ENCODE results near the gene METTL26. TPM values are rescaled to one million over a fixed set of nuclear protein-coding genes. Genes with fewer than 3 reads are reported as not detected.
A peak's percentile ranks its signal among the peaks of the same experiment; 100 is the strongest.

METTL26 gene
- total and polyA plus RNA-seq, 2 of the 8 experiments (the other 6 are each of a cell fraction or from before 2014, with no cell fraction given): 100 to 186 TPM

GRCh38 chr16:600781-601180, 35.3 kb downstream of the METTL26 start:
- Histone ChIP-seq H2BK15ac (ENCODE audit: low read length) (no peak overlapping the region), H3K4ac (replicated peaks; ENCODE audit: insufficient read length, low read depth, low read length) (no peak overlapping the region), H3K18ac (ENCODE audit: extremely low read depth, low read length) (no peak overlapping the region), H2BK20ac (ENCODE audit: low read length) (no peak overlapping the region), H3K4me3 (ENCODE audit: extremely low read depth in 1 of 4, insufficient read depth in 2 of 4, low read depth in 3 of 4, low read length in 4 of 4) (no peak overlapping the region), H4K5ac (ENCODE audit: insufficient read length, low read depth, low read length) (no peak overlapping the region), H2BK12ac (ENCODE audit: low read depth, low read length) (no peak overlapping the region), H3K4me2 (ENCODE audit: insufficient read depth in 1 of 2, low read depth in 2 of 2, low read length in 2 of 2) (no peak overlapping the region), H3K27me3 (replicated peaks in 1 of 4; ENCODE audit: control insufficient read depth in 3 of 4, extremely low read depth in 1 of 4, insufficient read depth in 3 of 4, low read length in 3 of 4) (no peaks in the 10 kb centered on the region; a peak in 2 of 7 replicates), H4K8ac (ENCODE audit: extremely low read depth, insufficient read depth, low read length) (no peak overlapping the region), H3K56ac (replicated peaks; ENCODE audit: insufficient read length, low read depth, low read length) (no peak overlapping the region), H3K4me1 (replicated peaks in 1 of 4; ENCODE audit: control insufficient read depth in 3 of 4, insufficient read depth in 4 of 4, low read length in 3 of 4) (peaks cover 0 to 2% (median 0%) of the 10 kb centered on the region in 4 experiments; a peak in 1 of 7 replicates), H2BK120ac (replicated peaks; ENCODE audit: low read depth, low read length) (no peak overlapping the region), H3K79me1 (ENCODE audit: low read depth, low read length) (peaks cover 13% of the 10 kb centered on the region; the same call in 1 of the 2 replicates), H3K79me2 (ENCODE audit: control insufficient read depth in 1 of 2, insufficient read depth in 2 of 2, low read length in 2 of 2) (peaks cover 2 to 3% of the 10 kb centered on the region in 2 experiments; a peak in 2 of 4 replicates), H3K9ac (replicated peaks in 1 of 4; ENCODE audit: extremely low read depth in 1 of 4, low read depth in 3 of 4, low read length in 3 of 4) (no peak overlapping the region), H2AK5ac (ENCODE audit: low read depth, low read length) (no peak overlapping the region), H4K20me1 (replicated peaks in 1 of 2; ENCODE audit: control insufficient read depth in 1 of 2, insufficient read depth in 2 of 2, low read length in 2 of 2) (peaks cover 6 to 12% of the 10 kb centered on the region in 2 experiments), H3K23me2 (ENCODE audit: low read depth, low read length) (no peaks in the 10 kb centered on the region), H2BK5ac (ENCODE audit: low read depth, low read length) (no peak overlapping the region), H3K23ac (ENCODE audit: insufficient read length) (no peak overlapping the region), H3K14ac (ENCODE audit: insufficient read length) (no peak overlapping the region), H3K36me3 (ENCODE audit: control insufficient read depth in 2 of 4, insufficient read depth in 4 of 4, low read length in 3 of 4) (peaks cover 0 to 3% (median under 1%) of the 10 kb centered on the region in 4 experiments; a peak in 2 of 8 replicates), H4K91ac (replicated peaks; ENCODE audit: insufficient read length, low read length) (no peak overlapping the region), H3K27ac (ENCODE audit: low read depth, low read length) (no peak overlapping the region), H2AFZ (ENCODE audit: low read length) (no peak overlapping the region), H3K9me3 (ENCODE audit: insufficient read depth in 2 of 2, low read depth in 1 of 2, low read length in 1 of 2) (peaks cover 7 to 13% of the 10 kb centered on the region in 2 experiments; a peak in 3 of 4 replicates)
- POLR2A ChIA-PET (ENCODE audit: partially characterized antibody): interaction anchor here (1.2 to 2.0 kb wide), 4 partner anchors 9 to 30 kb away, joined by 3 to 5 read pairs (median 4); partner anchors contain the start of genes RAB40C and WFIKKN1
- TF ChIP-seq RBBP5 (IDR thresholded peaks at IDR 0.05; ENCODE audit: borderline replicate concordance, low read depth, low read length) (no peak), GABPA (IDR thresholded peaks at IDR 0.05; ENCODE audit: borderline replicate concordance, insufficient read depth, low read length) (peak; percentile 63; the same call in 1 of the 2 replicates), RAD21 (IDR thresholded peaks at IDR 0.05 in 1 of 2, conservative IDR thresholded peaks at IDR 0.05 in 1 of 2; ENCODE audit: low read depth in 2 of 2, low read length in 2 of 2) (peak; percentile 25 to 48; a peak in 3 of 4 replicates), CHD1 (IDR thresholded peaks at IDR 0.05; ENCODE audit: low read depth, low read length) (no peak)
- TF ChIP-seq, protein P1, sequence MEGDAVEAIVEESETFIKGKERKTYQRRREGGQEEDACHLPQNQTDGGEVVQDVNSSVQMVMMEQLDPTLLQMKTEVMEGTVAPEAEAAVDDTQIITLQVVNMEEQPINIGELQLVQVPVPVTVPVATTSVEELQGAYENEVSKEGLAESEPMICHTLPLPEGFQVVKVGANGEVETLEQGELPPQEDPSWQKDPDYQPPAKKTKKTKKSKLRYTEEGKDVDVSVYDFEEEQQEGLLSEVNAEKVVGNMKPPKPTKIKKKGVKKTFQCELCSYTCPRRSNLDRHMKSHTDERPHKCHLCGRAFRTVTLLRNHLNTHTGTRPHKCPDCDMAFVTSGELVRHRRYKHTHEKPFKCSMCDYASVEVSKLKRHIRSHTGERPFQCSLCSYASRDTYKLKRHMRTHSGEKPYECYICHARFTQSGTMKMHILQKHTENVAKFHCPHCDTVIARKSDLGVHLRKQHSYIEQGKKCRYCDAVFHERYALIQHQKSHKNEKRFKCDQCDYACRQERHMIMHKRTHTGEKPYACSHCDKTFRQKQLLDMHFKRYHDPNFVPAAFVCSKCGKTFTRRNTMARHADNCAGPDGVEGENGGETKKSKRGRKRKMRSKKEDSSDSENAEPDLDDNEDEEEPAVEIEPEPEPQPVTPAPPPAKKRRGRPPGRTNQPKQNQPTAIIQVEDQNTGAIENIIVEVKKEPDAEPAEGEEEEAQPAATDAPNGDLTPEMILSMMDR (IDR thresholded peaks at IDR 0.05; ENCODE audit: control extremely low read depth in 1 of 3, insufficient read depth in 1 of 3, low read depth in 1 of 3, low read length in 3 of 3): peak; percentile 20 to 67 (median 54)
- DNase-seq (ENCODE audit: low read depth in 1 of 2, low spot score in 2 of 2) (no peak), FAIRE-seq (peak; percentile 24)
- WGBS, 2 experiments (ENCODE audit: extremely low coverage in 1 of 2, insufficient coverage in 1 of 2, insufficient read length in 1 of 2, insufficient replicate concordance in 2 of 2, low coverage in 1 of 2, low lambda C conversion rate in 2 of 2, missing lambda C conversion rate in 1 of 2): 73% methylated on average over 7 of the region's 7 CpGs; no CpG with 5 or more reads in 1 of the 2 experiments
- CTCF ChIA-PET (ENCODE audit: partially characterized antibody): interaction anchor here (0.6 to 3.8 kb wide), 25 partner anchors 8 to 528 kb away, joined by 3 to 35 read pairs (median 4); partner anchors contain the start of genes METTL26, RHBDL1 and WFIKKN1

Measured in H1 (cell line).